ENCODE data around the gene HES1.

GRCh38 chr3:194180570-194180969 lies 44.6 kb downstream of the HES1 start:
- no peak for TF ChIP-seq CTCF (IDR thresholded peaks at IDR 0.05)
- TF ChIP-seq POLR2A (IDR thresholded peaks at IDR 0.05): no peak
